Neuronal stem cell (in vitro differentiated cells): ENCODE results near the gene PRTG.
"Not testable (repeated sequence)": the region's sequence is repeated elsewhere in the genome, so short reads cannot be mapped to it uniquely, and the experiment has no call there.

Experiments
- DNase-seq: peaks from one replicate; pipeline ENCODE4 v3.0.0-alpha.2; 2013; ENCODE audit warnings: low spot score
- H2AFZ ChIP-seq: one replicate; pipeline ENCODE4 v1.6.1; 2013; ENCODE audit warnings: mild to moderate bottlenecking, low read length, inconsistent platforms
- H2AK5ac ChIP-seq: 2 replicates; pipeline ENCODE4 v1.6.1; 2013; ENCODE audit warnings: low read depth, mild to moderate bottlenecking, inconsistent platforms, low read length, moderate library complexity, mixed read lengths
- H2BK120ac ChIP-seq: 2 replicates; pipeline ENCODE4 v1.6.1; 2013; ENCODE audit warnings: low read depth, mild to moderate bottlenecking, inconsistent platforms, low read length, moderate library complexity, mixed read lengths
- H2BK12ac ChIP-seq: one replicate; pipeline ENCODE4 v1.6.1; 2013; ENCODE audit warnings: low read length, inconsistent platforms
- H2BK15ac ChIP-seq: 2 replicates; pipeline ENCODE4 v1.6.1; 2013; ENCODE audit warnings: mild to moderate bottlenecking, low read length, inconsistent platforms, mixed read lengths
- H2BK5ac ChIP-seq: one replicate; pipeline ENCODE4 v1.6.1; 2013; ENCODE audit warnings: inconsistent platforms, mild to moderate bottlenecking, low read length, moderate library complexity
- H3K14ac ChIP-seq: one replicate; pipeline ENCODE4 v1.6.1; 2013; ENCODE audit warnings: low read length, inconsistent platforms
- H3K18ac ChIP-seq: 2 replicates; pipeline ENCODE4 v1.6.1; 2013; ENCODE audit warnings: low read length, inconsistent platforms
- H3K23ac ChIP-seq: 2 replicates; pipeline ENCODE4 v1.6.1; 2013; ENCODE audit warnings: low read depth, mild to moderate bottlenecking, mixed read lengths, low read length, inconsistent platforms; ENCODE audit not compliant: poor library complexity
- H3K27ac ChIP-seq: replicated peaks from 3 replicates; pipeline ENCODE4 v1.5.1; 2013; ENCODE audit warnings: low read length, inconsistent platforms
- H3K27me3 ChIP-seq, 3 experiments: 2 replicates each; pipeline ENCODE4 v1.6.1; 2013; ENCODE audit warnings: low read length in 3 of 3, mild to moderate bottlenecking in 2 of 3, inconsistent platforms in 1 of 3, low read depth in 1 of 3, mixed read lengths in 1 of 3, moderate library complexity in 1 of 3; ENCODE audit not compliant: control insufficient read depth in 3 of 3, insufficient read depth in 3 of 3
- H3K36me3 ChIP-seq, 2 donors: replicated peaks in 1 of 2; 2 replicates each; pipeline ENCODE4 v1.6.1; 2013; ENCODE audit warnings: low read length in 2 of 2; ENCODE audit not compliant: control insufficient read depth in 2 of 2, insufficient read depth in 2 of 2
- H3K4ac ChIP-seq: 2 replicates; pipeline ENCODE4 v1.6.1; 2013; ENCODE audit warnings: inconsistent platforms, mild to moderate bottlenecking, low read length, moderate library complexity
- H3K4me1 ChIP-seq, 2 donors: 1 replicate in 1 of 2; 2 replicates in 1 of 2; pipeline ENCODE4 v1.6.1; 2013; ENCODE audit warnings: low read length in 2 of 2, low read depth in 1 of 2; ENCODE audit not compliant: control insufficient read depth in 2 of 2, insufficient read depth in 1 of 2
- H3K4me2 ChIP-seq: one replicate; pipeline ENCODE4 v1.6.1; 2013; ENCODE audit warnings: mild to moderate bottlenecking, low read length, inconsistent platforms; ENCODE audit not compliant: insufficient read depth, poor library complexity, severe bottlenecking
- H3K4me3 ChIP-seq, 2 donors: 2 replicates each; pipeline ENCODE4 v1.5.1; 2013; ENCODE audit warnings: low read length in 2 of 2, mild to moderate bottlenecking in 2 of 2, inconsistent platforms in 1 of 2, moderate library complexity in 1 of 2
- H3K79me1 ChIP-seq: one replicate; pipeline ENCODE4 v1.6.1; 2013; ENCODE audit warnings: low read depth, mild to moderate bottlenecking, inconsistent platforms, low read length, moderate library complexity
- H3K9ac ChIP-seq: one replicate; pipeline ENCODE4 v1.6.1; 2013; ENCODE audit warnings: mild to moderate bottlenecking, low read depth, low read length, inconsistent platforms; ENCODE audit not compliant: poor library complexity
- H3K9me3 ChIP-seq, 2 donors: replicated peaks in 1 of 2; 2 replicates each; pipeline versions ENCODE3 to v1.6.1; 2013; ENCODE audit warnings: low read length in 2 of 2, mild to moderate bottlenecking in 2 of 2, inconsistent platforms in 1 of 2, low read depth in 1 of 2, mixed read lengths in 1 of 2, moderate library complexity in 1 of 2; ENCODE audit not compliant: control insufficient read depth in 2 of 2, insufficient read depth in 1 of 2
- H4K8ac ChIP-seq: one replicate; pipeline ENCODE4 v1.6.1; 2013; ENCODE audit warnings: low read depth, mild to moderate bottlenecking, inconsistent platforms, low read length, moderate library complexity
- H4K91ac ChIP-seq: one replicate; pipeline ENCODE4 v1.6.1; 2013; ENCODE audit warnings: low read length, low read depth, mild to moderate bottlenecking, inconsistent platforms; ENCODE audit not compliant: poor library complexity
- WGBS, 2 donors: extraction: QIAGEN DNeasy Blood & Tissue Kit; methylation state at CpG; one replicate each; pipeline ENCODE4 v1.1.7; 2013; ENCODE audit warnings: missing lambda C conversion rate in 2 of 2, mixed read lengths in 1 of 2; ENCODE audit not compliant: insufficient read length in 2 of 2, insufficient replicate concordance in 1 of 2; ENCODE audit errors: extremely low coverage in 2 of 2; 5-methylcytosine and 5-hydroxymethylcytosine counted together

Gene PRTG

DNA sequence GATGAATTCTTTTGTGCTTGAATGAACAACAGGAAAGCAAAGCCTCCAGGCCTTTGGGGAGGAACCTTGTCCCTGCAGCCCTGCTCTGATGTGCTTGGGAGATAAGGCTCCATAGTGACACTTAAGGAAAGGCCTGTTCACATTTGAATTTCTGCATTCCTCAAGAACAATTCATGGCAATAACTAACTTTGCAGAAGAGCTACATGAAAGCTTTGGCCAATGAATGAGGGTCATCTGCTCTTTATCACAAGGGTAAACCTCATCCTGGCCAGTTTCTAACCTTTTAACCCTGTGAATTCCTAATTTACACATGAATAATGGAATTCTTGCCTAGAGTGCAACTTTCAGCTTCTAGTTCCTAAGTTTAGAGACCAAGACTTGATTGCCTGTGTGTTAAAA lies 5.6 kb downstream of the PRTG start:
- H2BK120ac ChIP-seq, result no peak overlapping the region
- H2BK12ac ChIP-seq, result no peak overlapping the region
- H3K18ac ChIP-seq, result no peak overlapping the region
- no peak overlapping the region for H4K91ac ChIP-seq
- no peak overlapping the region for H3K4me2 ChIP-seq
- H2BK5ac ChIP-seq, result no peak overlapping the region
- H3K27me3 ChIP-seq, result no peaks in the 10 kb centered on the region
- H3K4me3 ChIP-seq, result peak overlapping the region in 1 of 2 donors; percentile 19
- no peak overlapping the region for H3K4ac ChIP-seq
- peaks cover 0 to 6% of the 10 kb centered on the region in 2 donors for H3K9me3 ChIP-seq
- no peak overlapping the region for H2BK15ac ChIP-seq
- no peak overlapping the region for H3K23ac ChIP-seq
- no peak overlapping the region for H2AFZ ChIP-seq
- no peak overlapping the region for H2AK5ac ChIP-seq
- peak overlapping the region; percentile 90 for H3K27ac ChIP-seq
- no peak overlapping the region for H4K8ac ChIP-seq
- no peak overlapping the region for H3K9ac ChIP-seq
- H3K14ac ChIP-seq, result no peak overlapping the region
- peaks cover 14 to 27% of the 10 kb centered on the region in 2 donors for H3K4me1 ChIP-seq
- peak; percentile 91 for DNase-seq
- peaks cover 2% of the 10 kb centered on the region for H3K79me1 ChIP-seq
- H3K36me3 ChIP-seq, result peaks cover 2 to 85% of the 10 kb centered on the region in 2 donors

DNA sequence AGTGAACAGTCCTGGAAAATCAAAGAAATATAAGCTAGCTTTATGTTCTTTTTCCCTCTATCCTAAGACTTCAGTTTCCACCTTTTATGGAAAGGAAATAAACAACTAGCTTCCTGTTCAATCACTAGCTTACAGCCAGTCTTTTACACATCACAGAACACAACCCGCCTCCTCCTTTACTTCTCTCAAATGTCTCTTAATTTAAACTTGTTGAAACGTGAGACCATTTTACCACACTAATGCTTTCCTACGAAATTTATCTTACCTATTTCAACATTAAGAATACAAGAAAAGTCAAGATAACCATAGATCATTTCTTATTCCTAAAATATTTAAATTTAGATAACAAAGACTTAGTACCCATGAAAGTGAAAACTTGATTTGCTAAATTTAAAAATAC lies 6.2 kb downstream of the PRTG start:
- no peak overlapping the region for H3K9ac ChIP-seq
- no peak overlapping the region for H2AK5ac ChIP-seq
- H3K79me1 ChIP-seq, result peaks cover 2% of the 10 kb centered on the region
- no peak overlapping the region for H3K14ac ChIP-seq
- no CpG with 5 or more reads among the region's 3 CpGs for WGBS, 2 donors
- H4K91ac ChIP-seq, result no peak overlapping the region
- no peak overlapping the region for H2BK120ac ChIP-seq
- no peak overlapping the region for H3K18ac ChIP-seq
- H2BK5ac ChIP-seq, result no peak overlapping the region
- peak overlapping the region; percentile 82 for H3K27ac ChIP-seq
- no peak for DNase-seq
- H3K4me2 ChIP-seq, result no peak overlapping the region
- peak overlapping the region in 1 of 2 donors; percentile 9 for H3K4me3 ChIP-seq
- H3K4ac ChIP-seq, result no peak overlapping the region
- no peak overlapping the region for H4K8ac ChIP-seq
- peaks cover 0 to 9% of the 10 kb centered on the region in 2 donors for H3K9me3 ChIP-seq
- H3K23ac ChIP-seq, result no peak overlapping the region
- no peak overlapping the region for H2BK15ac ChIP-seq
- peaks cover 2 to 88% of the 10 kb centered on the region in 2 donors for H3K36me3 ChIP-seq
- peaks cover 14 to 27% of the 10 kb centered on the region in 2 donors for H3K4me1 ChIP-seq
- H2BK12ac ChIP-seq, result no peak overlapping the region
- H3K27me3 ChIP-seq, result no peaks in the 10 kb centered on the region
- H2AFZ ChIP-seq, result no peak overlapping the region

DNA sequence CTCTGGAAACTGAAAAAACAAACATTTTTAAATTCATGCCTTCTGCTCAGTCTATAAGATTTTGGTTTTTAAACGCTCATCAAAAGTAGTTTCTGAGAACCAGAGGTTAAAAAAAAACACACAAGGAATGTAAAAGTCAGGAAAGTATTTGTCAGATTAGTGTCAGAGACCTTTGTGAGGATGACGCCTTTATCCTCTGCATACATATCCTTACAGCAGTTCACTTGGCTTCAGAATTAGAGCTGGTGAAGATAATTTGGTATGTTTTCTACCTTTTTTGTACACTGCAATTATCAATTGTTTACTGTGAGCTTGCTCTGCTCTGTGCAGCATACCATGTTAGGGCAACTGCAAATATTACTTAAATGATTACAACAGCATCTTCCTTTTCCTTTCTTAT lies 8.3 kb downstream of the PRTG start:
- Histone ChIP-seq H4K91ac (no peak overlapping the region), H3K18ac (no peak overlapping the region), H3K14ac (no peak overlapping the region), H3K27ac (peak overlapping the region; percentile 75), H3K4me1 (peaks cover 14 to 27% of the 10 kb centered on the region in 2 donors), H4K8ac (no peak overlapping the region), H3K36me3 (peaks cover 3 to 88% of the 10 kb centered on the region in 2 donors), H3K4me2 (peak overlapping the region; percentile 62), H2AK5ac (no peak overlapping the region), H2BK12ac (no peak overlapping the region), H2BK120ac (no peak overlapping the region), H3K79me1 (peaks cover 2% of the 10 kb centered on the region), H3K4ac (no peak overlapping the region), H2BK5ac (no peak overlapping the region), H3K4me3 (peak overlapping the region in 1 of 2 donors; percentile 27), H3K9ac (no peak overlapping the region), H2AFZ (no peak overlapping the region), H2BK15ac (no peak overlapping the region), H3K27me3 (no peaks in the 10 kb centered on the region), H3K23ac (no peak overlapping the region), H3K9me3 (peaks cover 0 to 17% of the 10 kb centered on the region in 2 donors)
- no CpG with 5 or more reads among the region's 2 CpGs for WGBS, 2 donors
- DNase-seq, result no peak

DNA sequence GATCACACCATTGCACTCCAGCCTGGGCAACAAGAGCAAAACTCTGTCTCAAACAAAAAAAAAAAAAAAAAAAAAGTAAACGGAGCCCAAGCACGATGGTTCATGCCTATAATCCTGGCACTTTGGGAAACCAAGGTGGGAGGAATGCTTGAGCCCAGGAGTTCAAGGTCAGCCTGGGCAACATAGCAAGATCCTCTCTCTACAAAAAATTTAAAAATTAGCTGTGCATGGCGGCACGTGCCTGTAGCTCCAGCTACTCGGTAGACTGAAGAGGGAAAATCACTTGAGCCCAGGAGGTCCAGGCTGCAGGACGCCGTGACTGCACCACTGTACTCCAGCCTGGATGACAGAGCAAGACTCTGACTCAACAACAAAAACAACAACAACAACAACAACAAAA lies 9.5 kb downstream of the PRTG start:
- H2BK120ac ChIP-seq, result not testable (repeated sequence)
- H3K36me3 ChIP-seq, result peaks cover 6 to 88% of the 10 kb centered on the region in 2 donors

More for the DNA sequence above, 9.5 kb downstream of the PRTG start:
- H3K9ac ChIP-seq, H3K79me1 ChIP-seq, H3K4ac ChIP-seq, H4K8ac ChIP-seq, H3K4me2 ChIP-seq, H2AFZ ChIP-seq, H3K4me3 ChIP-seq, H3K14ac ChIP-seq, H4K91ac ChIP-seq, H3K23ac ChIP-seq, H2BK12ac ChIP-seq, DNase-seq, H3K27me3 ChIP-seq, H2BK15ac ChIP-seq, H2AK5ac ChIP-seq, H2BK5ac ChIP-seq: not testable (repeated sequence)
- Histone ChIP-seq H3K27ac (peak overlapping the region; percentile 7), H3K9me3 (peaks cover 0 to 20% of the 10 kb centered on the region in 2 donors), H3K4me1 (peaks cover 10 to 24% of the 10 kb centered on the region in 2 donors), H3K18ac (peak overlapping the region; percentile 45)
- no CpG with 5 or more reads among the region's 7 CpGs for WGBS, 2 donors
